ENCODE results near the gene KRT83. TPM values are rescaled to one million over a fixed set of nuclear protein-coding genes. Genes with fewer than 3 reads are reported as not detected.

The KRT83 gene
- total and polyA plus RNA-seq, 4 donors, result not detected

- 87 to 89% methylated on average over 3 of the region's 3 CpGs for WGBS, 2 donors
- Histone ChIP-seq H3K4me3 (no peak overlapping the region), H3K27ac (ENCODE audit: low read depth in 1 of 2, low read length in 1 of 2) (no peak overlapping the region), H3K9me3 (ENCODE audit: control insufficient read depth in 4 of 4, insufficient read depth in 3 of 4, low read length in 3 of 4) (peaks cover 0 to 10% (median 3%) of the 10 kb centered on the region in 4 donors), H3K36me3 (ENCODE audit: control insufficient read depth in 4 of 4, insufficient read depth in 4 of 4, low read length in 4 of 4) (no peaks in the 10 kb centered on the region), H3K27me3 (ENCODE audit: control insufficient read depth in 3 of 3, insufficient read depth in 3 of 3, low read length in 2 of 3) (no peaks in the 10 kb centered on the region), H3K9ac (ENCODE audit: insufficient read depth in 1 of 2, low read length in 2 of 2) (no peak overlapping the region), H3K4me1 (ENCODE audit: control insufficient read depth in 5 of 5, insufficient read depth in 5 of 5, low read length in 5 of 5) (no peaks in the 10 kb centered on the region)
- ATAC-seq (ENCODE audit: insufficient read depth, low FRiP score), result no peak
- no peak for DNase-seq
- TF ChIP-seq CTCF (IDR thresholded peaks at IDR 0.05; ENCODE audit: control extremely low read depth, extremely low read depth), result no peak
Observed at GRCh38 chr12:52334185-52334584, 13.0 kb upstream of the KRT83 start.

- Histone ChIP-seq H3K9me3 (ENCODE audit: control insufficient read depth in 4 of 4, insufficient read depth in 3 of 4, low read length in 3 of 4) (peaks cover 0 to 10% (median 3%) of the 10 kb centered on the region in 4 donors), H3K27ac (ENCODE audit: low read depth in 1 of 2, low read length in 1 of 2) (no peak overlapping the region), H3K9ac (ENCODE audit: insufficient read depth in 1 of 2, low read length in 2 of 2) (no peak overlapping the region), H3K4me3 (no peak overlapping the region), H3K4me1 (ENCODE audit: control insufficient read depth in 5 of 5, insufficient read depth in 5 of 5, low read length in 5 of 5) (no peaks in the 10 kb centered on the region), H3K36me3 (ENCODE audit: control insufficient read depth in 4 of 4, insufficient read depth in 4 of 4, low read length in 4 of 4) (no peaks in the 10 kb centered on the region), H3K27me3 (ENCODE audit: control insufficient read depth in 3 of 3, insufficient read depth in 3 of 3, low read length in 2 of 3) (no peaks in the 10 kb centered on the region)
- no peak for TF ChIP-seq CTCF (IDR thresholded peaks at IDR 0.05; ENCODE audit: control extremely low read depth, extremely low read depth)
- DNase-seq (no peak), ATAC-seq (ENCODE audit: insufficient read depth, low FRiP score) (no peak)
- 53 to 70% methylated on average over 3 of the region's 3 CpGs for WGBS, 2 donors
Observed at GRCh38 chr12:52333321-52333720, 12.1 kb upstream of the KRT83 start.

- TF ChIP-seq CTCF (IDR thresholded peaks at IDR 0.05; ENCODE audit: control extremely low read depth, extremely low read depth), result no peak
- Histone ChIP-seq H3K36me3 (ENCODE audit: control insufficient read depth in 4 of 4, insufficient read depth in 4 of 4, low read length in 4 of 4) (no peaks in the 10 kb centered on the region), H3K9ac (ENCODE audit: insufficient read depth in 1 of 2, low read length in 2 of 2) (no peak overlapping the region), H3K4me3 (no peak overlapping the region), H3K9me3 (ENCODE audit: control insufficient read depth in 4 of 4, insufficient read depth in 3 of 4, low read length in 3 of 4) (peaks cover 0 to 10% (median 3%) of the 10 kb centered on the region in 4 donors), H3K27ac (ENCODE audit: low read depth in 1 of 2, low read length in 1 of 2) (no peak overlapping the region), H3K4me1 (ENCODE audit: control insufficient read depth in 5 of 5, insufficient read depth in 5 of 5, low read length in 5 of 5) (no peaks in the 10 kb centered on the region), H3K27me3 (ENCODE audit: control insufficient read depth in 3 of 3, insufficient read depth in 3 of 3, low read length in 2 of 3) (no peaks in the 10 kb centered on the region)
- ATAC-seq (ENCODE audit: insufficient read depth, low FRiP score), result no peak
- DNase-seq, result no peak
- 90 to 100% methylated on average over 1 of the region's 1 CpG for WGBS, 2 donors
Observed at GRCh38 chr12:52332381-52332780, 11.2 kb upstream of the KRT83 start.

- no peaks in the 10 kb centered on the region for H3K27me3 ChIP-seq (ENCODE audit: control insufficient read depth in 3 of 3, insufficient read depth in 3 of 3, low read length in 2 of 3)
- H3K27ac ChIP-seq (ENCODE audit: low read depth in 1 of 2, low read length in 1 of 2), result no peak overlapping the region
- no peak overlapping the region for H3K4me3 ChIP-seq
- no peaks in the 10 kb centered on the region for H3K36me3 ChIP-seq (ENCODE audit: control insufficient read depth in 4 of 4, insufficient read depth in 4 of 4, low read length in 4 of 4)
- 86% methylated on average over 3 of the region's 3 CpGs for WGBS, 2 donors
- H3K4me1 ChIP-seq (ENCODE audit: control insufficient read depth in 5 of 5, insufficient read depth in 5 of 5, low read length in 5 of 5), result no peaks in the 10 kb centered on the region
- no peak overlapping the region for H3K9ac ChIP-seq (ENCODE audit: insufficient read depth in 1 of 2, low read length in 2 of 2)
- ATAC-seq (ENCODE audit: insufficient read depth, low FRiP score) (no peak), DNase-seq (no peak)
- H3K9me3 ChIP-seq (ENCODE audit: control insufficient read depth in 4 of 4, insufficient read depth in 3 of 4, low read length in 3 of 4), result peaks cover 0 to 7% (median 3%) of the 10 kb centered on the region in 4 donors
- no peak for TF ChIP-seq CTCF (IDR thresholded peaks at IDR 0.05; ENCODE audit: control extremely low read depth, extremely low read depth)
Observed at GRCh38 chr12:52331833-52332232, 10.6 kb upstream of the KRT83 start.
